ENCODE results near the gene TMIGD3.
A peak's percentile ranks its signal among the peaks of the same experiment; 100 is the strongest.

The TMIGD3 gene

GRCh38 chr1:111467865-111468716 lies 35.3 kb downstream of the TMIGD3 start:
- no peak overlapping the region for H2AK5ac ChIP-seq (ENCODE audit: low read length, severe bottlenecking)
- H3K79me1 ChIP-seq (replicated peaks; ENCODE audit: low read length, poor library complexity, severe bottlenecking): no peaks in the 10 kb centered on the region
- H3K27ac ChIP-seq (ENCODE audit: low read length, poor library complexity, severe bottlenecking): no peak overlapping the region
- H3K9me3 ChIP-seq (ENCODE audit: control insufficient read depth, low read length): no peaks in the 10 kb centered on the region
- no peak overlapping the region for H3K14ac ChIP-seq (ENCODE audit: low read length in 2 of 2)
- H3K4me1 ChIP-seq (ENCODE audit: control insufficient read depth, insufficient read depth, low read depth, low read length): no peaks in the 10 kb centered on the region
- H2AFZ ChIP-seq (ENCODE audit: low read depth, low read length): no peak overlapping the region
- H2BK12ac ChIP-seq (ENCODE audit: low read length in 2 of 2): no peak overlapping the region
- H2BK15ac ChIP-seq (ENCODE audit: low read depth, poor library complexity, severe bottlenecking): no peak overlapping the region
- H3K4ac ChIP-seq (ENCODE audit: low read depth in 1 of 2, low read length in 2 of 2): no peak overlapping the region
- H3K4me3 ChIP-seq (ENCODE audit: insufficient read depth in 1 of 2, low read depth in 1 of 2, low read length in 2 of 2): no peak overlapping the region
- DNase-seq: no peak
- peaks cover 0 to 54% of the 10 kb centered on the region in 2 experiments for H3K36me3 ChIP-seq (ENCODE audit: control insufficient read depth in 1 of 2, insufficient read depth in 2 of 2, low read depth in 1 of 2, low read length in 2 of 2)
- no peak overlapping the region for H4K91ac ChIP-seq (ENCODE audit: low read length)
- no peak overlapping the region for H2BK5ac ChIP-seq (ENCODE audit: low read depth, low read length, poor library complexity, severe bottlenecking)
- no peak overlapping the region for H3K4me2 ChIP-seq (ENCODE audit: low read length, poor library complexity, severe bottlenecking)
- 97% methylated on average over 1 of the region's 2 CpGs for WGBS
- no peak overlapping the region for H3K18ac ChIP-seq (ENCODE audit: low read depth in 1 of 2, low read length in 2 of 2)
- no peak overlapping the region for H3K23ac ChIP-seq (ENCODE audit: low read length in 2 of 2)
- H3K9ac ChIP-seq (ENCODE audit: low read length): no peak overlapping the region
- no peak overlapping the region for H4K8ac ChIP-seq (ENCODE audit: low read length)
- no peak overlapping the region for H2BK120ac ChIP-seq (ENCODE audit: low read depth, low read length)
- H3K27me3 ChIP-seq (ENCODE audit: control insufficient read depth in 1 of 2, insufficient read depth in 1 of 2, low read length in 2 of 2): no peaks in the 10 kb centered on the region

GRCh38 chr1:111466480-111466879 lies 37.0 kb downstream of the TMIGD3 start:
- Histone ChIP-seq H2AFZ (ENCODE audit: low read depth, low read length) (no peak overlapping the region), H3K4ac (ENCODE audit: low read depth in 1 of 2, low read length in 2 of 2) (no peak overlapping the region), H3K27ac (ENCODE audit: low read length, poor library complexity, severe bottlenecking) (no peak overlapping the region), H2BK5ac (ENCODE audit: low read depth, low read length, poor library complexity, severe bottlenecking) (no peak overlapping the region), H3K27me3 (ENCODE audit: control insufficient read depth in 1 of 2, insufficient read depth in 1 of 2, low read length in 2 of 2) (no peaks in the 10 kb centered on the region), H3K14ac (ENCODE audit: low read length in 2 of 2) (no peak overlapping the region), H3K79me1 (replicated peaks; ENCODE audit: low read length, poor library complexity, severe bottlenecking) (no peaks in the 10 kb centered on the region), H2BK120ac (ENCODE audit: low read depth, low read length) (no peak overlapping the region), H3K18ac (ENCODE audit: low read depth in 1 of 2, low read length in 2 of 2) (no peak overlapping the region), H4K91ac (ENCODE audit: low read length) (no peak overlapping the region), H3K9ac (ENCODE audit: low read length) (no peak overlapping the region), H3K9me3 (ENCODE audit: control insufficient read depth, low read length) (no peaks in the 10 kb centered on the region), H3K23ac (ENCODE audit: low read length in 2 of 2) (no peak overlapping the region), H2BK15ac (ENCODE audit: low read depth, poor library complexity, severe bottlenecking) (no peak overlapping the region), H3K4me2 (ENCODE audit: low read length, poor library complexity, severe bottlenecking) (no peak overlapping the region), H3K36me3 (ENCODE audit: control insufficient read depth in 1 of 2, insufficient read depth in 2 of 2, low read depth in 1 of 2, low read length in 2 of 2) (peaks cover 2 to 65% of the 10 kb centered on the region in 2 experiments), H3K4me1 (ENCODE audit: control insufficient read depth, insufficient read depth, low read depth, low read length) (no peaks in the 10 kb centered on the region), H3K4me3 (ENCODE audit: insufficient read depth in 1 of 2, low read depth in 1 of 2, low read length in 2 of 2) (no peak overlapping the region), H2BK12ac (ENCODE audit: low read length in 2 of 2) (no peak overlapping the region), H2AK5ac (ENCODE audit: low read length, severe bottlenecking) (no peak overlapping the region), H4K8ac (ENCODE audit: low read length) (no peak overlapping the region)
- no peak for DNase-seq
- no CpG with 5 or more reads among the region's 1 CpG for WGBS

- WGBS: 95% methylated on average over 1 of the region's 2 CpGs
- no peak overlapping the region for H3K4ac ChIP-seq (ENCODE audit: low read depth in 1 of 2, low read length in 2 of 2)
- H2AK5ac ChIP-seq (ENCODE audit: low read length, severe bottlenecking): no peak overlapping the region
- H4K91ac ChIP-seq (ENCODE audit: low read length): no peak overlapping the region
- no peak overlapping the region for H2BK15ac ChIP-seq (ENCODE audit: low read depth, poor library complexity, severe bottlenecking)
- H4K8ac ChIP-seq (ENCODE audit: low read length): no peak overlapping the region
- no peaks in the 10 kb centered on the region for H3K9me3 ChIP-seq (ENCODE audit: control insufficient read depth, low read length)
- no peak overlapping the region for H3K4me3 ChIP-seq (ENCODE audit: insufficient read depth in 1 of 2, low read depth in 1 of 2, low read length in 2 of 2)
- no peak overlapping the region for H3K27ac ChIP-seq (ENCODE audit: low read length, poor library complexity, severe bottlenecking)
- no peak overlapping the region for H2BK12ac ChIP-seq (ENCODE audit: low read length in 2 of 2)
- H3K14ac ChIP-seq (ENCODE audit: low read length in 2 of 2): no peak overlapping the region
- no peak overlapping the region for H2AFZ ChIP-seq (ENCODE audit: low read depth, low read length)
- no peaks in the 10 kb centered on the region for H3K27me3 ChIP-seq (ENCODE audit: control insufficient read depth in 1 of 2, insufficient read depth in 1 of 2, low read length in 2 of 2)
- H2BK5ac ChIP-seq (ENCODE audit: low read depth, low read length, poor library complexity, severe bottlenecking): no peak overlapping the region
- H3K4me1 ChIP-seq (ENCODE audit: control insufficient read depth, insufficient read depth, low read depth, low read length): no peaks in the 10 kb centered on the region
- DNase-seq: no peak
- H3K36me3 ChIP-seq (ENCODE audit: control insufficient read depth in 1 of 2, insufficient read depth in 2 of 2, low read depth in 1 of 2, low read length in 2 of 2): peaks cover 3 to 64% of the 10 kb centered on the region in 2 experiments
- H3K79me1 ChIP-seq (replicated peaks; ENCODE audit: low read length, poor library complexity, severe bottlenecking): no peaks in the 10 kb centered on the region
- H3K9ac ChIP-seq (ENCODE audit: low read length): no peak overlapping the region
- H3K4me2 ChIP-seq (ENCODE audit: low read length, poor library complexity, severe bottlenecking): no peak overlapping the region
- no peak overlapping the region for H3K18ac ChIP-seq (ENCODE audit: low read depth in 1 of 2, low read length in 2 of 2)
- H2BK120ac ChIP-seq (ENCODE audit: low read depth, low read length): no peak overlapping the region
- no peak overlapping the region for H3K23ac ChIP-seq (ENCODE audit: low read length in 2 of 2)
These were observed 37.7 kb downstream of the TMIGD3 start for GRCh38 chr1:111465754-111466153.

- no peaks in the 10 kb centered on the region for H3K4me1 ChIP-seq (ENCODE audit: control insufficient read depth, insufficient read depth, low read depth, low read length)
These were observed 40.3 kb downstream of the TMIGD3 start for GRCh38 chr1:111463029-111463683.

More at GRCh38 chr1:111463029-111463683, 40.3 kb downstream of the TMIGD3 start:
- Histone ChIP-seq H3K4me2 (ENCODE audit: low read length, poor library complexity, severe bottlenecking) (no peak overlapping the region), H3K23ac (ENCODE audit: low read length in 2 of 2) (no peak overlapping the region), H2BK12ac (ENCODE audit: low read length in 2 of 2) (no peak overlapping the region), H3K79me1 (replicated peaks; ENCODE audit: low read length, poor library complexity, severe bottlenecking) (peaks cover 8% of the 10 kb centered on the region), H3K18ac (ENCODE audit: low read depth in 1 of 2, low read length in 2 of 2) (no peak overlapping the region), H2BK120ac (ENCODE audit: low read depth, low read length) (no peak overlapping the region), H3K9me3 (ENCODE audit: control insufficient read depth, low read length) (no peaks in the 10 kb centered on the region), H3K27me3 (ENCODE audit: control insufficient read depth in 1 of 2, insufficient read depth in 1 of 2, low read length in 2 of 2) (no peaks in the 10 kb centered on the region), H2AFZ (ENCODE audit: low read depth, low read length) (no peak overlapping the region), H3K27ac (ENCODE audit: low read length, poor library complexity, severe bottlenecking) (peak overlapping the region; percentile 72), H3K4ac (ENCODE audit: low read depth in 1 of 2, low read length in 2 of 2) (no peak overlapping the region), H3K36me3 (ENCODE audit: control insufficient read depth in 1 of 2, insufficient read depth in 2 of 2, low read depth in 1 of 2, low read length in 2 of 2) (peaks cover 6 to 63% of the 10 kb centered on the region in 2 experiments), H3K14ac (ENCODE audit: low read length in 2 of 2) (no peak overlapping the region), H4K8ac (ENCODE audit: low read length) (no peak overlapping the region), H4K91ac (ENCODE audit: low read length) (no peak overlapping the region), H2BK15ac (ENCODE audit: low read depth, poor library complexity, severe bottlenecking) (no peak overlapping the region), H3K4me3 (ENCODE audit: insufficient read depth in 1 of 2, low read depth in 1 of 2, low read length in 2 of 2) (no peak overlapping the region), H3K9ac (ENCODE audit: low read length) (no peak overlapping the region), H2BK5ac (ENCODE audit: low read depth, low read length, poor library complexity, severe bottlenecking) (no peak overlapping the region), H2AK5ac (ENCODE audit: low read length, severe bottlenecking) (no peak overlapping the region)
- WGBS: 85% methylated on average over 3 of the region's 4 CpGs
- DNase-seq: peak; percentile 55

Measured in mesenchymal stem cell (in vitro differentiated cells and primary cell).